IPS DF 4.7 (cell line): ENCODE measurements around the gene STAC3.

Source experiments
- DNase-seq: peaks from one replicate; pipeline ENCODE4 v3.0.0-alpha.2; 2013; ENCODE audit warnings: low spot score; ENCODE audit errors: extremely low read depth

Gene STAC3

GRCh38 chr12:57254506-57255280, 3.7 kb upstream of the STAC3 start:
- no peak for DNase-seq

- DNase-seq, result no peak
Observed at GRCh38 chr12:57250541-57250940, 446 bp downstream of the STAC3 start.

- DNase-seq, result no peak
Observed at GRCh38 chr12:57248934-57249742, 1.8 kb downstream of the STAC3 start.

GRCh38 chr12:57247041-57247440, 3.9 kb downstream of the STAC3 start:
- DNase-seq, result no peak

- DNase-seq, result no peak
Observed at GRCh38 chr12:57244312-57244696, 6.7 kb downstream of the STAC3 start.

- no peak for DNase-seq
Observed at GRCh38 chr12:57243521-57244311, 7.3 kb downstream of the STAC3 start.

GRCh38 chr12:57242691-57243454, 8.1 kb downstream of the STAC3 start:
- DNase-seq, result no peak

GRCh38 chr12:57242329-57242690, 8.7 kb downstream of the STAC3 start:
- no peak for DNase-seq

- no peak for DNase-seq
Observed at GRCh38 chr12:57241402-57242310, 9.3 kb downstream of the STAC3 start.

- no peak for DNase-seq
Observed at GRCh38 chr12:57240926-57241401, 10.0 kb downstream of the STAC3 start.

GRCh38 chr12:57240066-57240921, 10.7 kb downstream of the STAC3 start:
- DNase-seq, result no peak

- no peak for DNase-seq
Observed at GRCh38 chr12:57239587-57240065, 11.4 kb downstream of the STAC3 start.

GRCh38 chr12:57238854-57239554, 12.0 kb downstream of the STAC3 start:
- no peak for DNase-seq

GRCh38 chr12:57237932-57238853, 12.8 kb downstream of the STAC3 start:
- DNase-seq, result no peak

GRCh38 chr12:57237596-57237931, 13.4 kb downstream of the STAC3 start:
- no peak for DNase-seq

GRCh38 chr12:57236925-57237595, 13.9 kb downstream of the STAC3 start:
- no peak for DNase-seq
